A549 (cell line): ENCODE results near the gene PEX14. TPM values are rescaled to one million over a fixed set of nuclear protein-coding genes. Genes with fewer than 3 reads are reported as not detected.

Experiments
- ATAC-seq, 2 experiments: fragments of 200-7000 bp in 1 of 2; fragments of >200 bp in 1 of 2; cut with Nextera tagmentation in 1 of 2; cut with Tn5 transposase in 1 of 2; 3 replicates each; pipeline versions ENCODE4 v1.8.0 to v1.9.1; 2018 to 2020; ENCODE audit warnings: mild to moderate bottlenecking in 1 of 2, moderate library complexity in 1 of 2
- CTCF ChIA-PET: fragments of 300-600 bp; sonication (Branson Sonifier 250); formaldehyde crosslinking; extraction: SDS; loops from one replicate; lab custom pipeline; 2021; ENCODE audit warnings: antibody characterized with exemption, inconsistent platforms; lab: Yijun Ruan, JAX
- POLR2A ChIA-PET: fragments of 350-600 bp; formaldehyde crosslinking; extraction: SDS; loops from one replicate; lab custom pipeline; 2021; ENCODE audit warnings: antibody characterized with exemption, inconsistent platforms; lab: Yijun Ruan, JAX
- DNase-seq, 2 experiments: peaks; one replicate each; pipeline versions ENCODE4 v3.0.0 to v3.0.0-alpha.2; 2011 to 2016; ENCODE audit warnings: low read depth in 1 of 2, low spot score in 1 of 2
- FAIRE-seq: peaks from 2 replicates; lab custom pipeline; 2011; peaks lifted over from hg19 to GRCh38; lab: Jason Lieb, UNC
- H3K27ac ChIP-seq, 2 experiments: fragments of >200 bp; sonication (Bioruptor Twin); formaldehyde crosslinking; 3 replicates each; pipeline ENCODE4 v1.5.1; 2016 to 2017
- H3K4me1 ChIP-seq: fragments of >200 bp; sonication (Bioruptor Twin); formaldehyde crosslinking; 3 replicates; pipeline ENCODE4 v1.6.1; 2016
- H3K4me2 ChIP-seq: fragments of >200 bp; sonication (Bioruptor Twin); formaldehyde crosslinking; 3 replicates; pipeline ENCODE4 v1.6.1; 2016
- H3K4me3 ChIP-seq: fragments of >200 bp; sonication (Bioruptor Twin); formaldehyde crosslinking; 3 replicates; pipeline ENCODE4 v1.5.1; 2016
- H3K9me3 ChIP-seq: fragments of >200 bp; sonication (Bioruptor Twin); formaldehyde crosslinking; 3 replicates; pipeline ENCODE4 v1.6.1; 2016
- BHLHE40 ChIP-seq: IDR thresholded peaks from 2 replicates; pipeline ENCODE4 v1.6.1; 2012; ENCODE audit warnings: low read depth, low read length, inconsistent platforms
- CEBPB ChIP-seq, 2 experiments: fragments of >200 bp in 1 of 2; sonication (Bioruptor Twin) in 1 of 2; formaldehyde crosslinking in 1 of 2; IDR thresholded peaks; 2 replicates each; pipeline ENCODE4 v1.6.1; 2012 to 2016
- EHF ChIP-seq: fragments of 250-450 bp; sonication (Bioruptor Pico); IDR thresholded peaks from 2 replicates; pipeline ENCODE4 v1.5.0; 2020; ENCODE audit warnings: mild to moderate bottlenecking
- EP300 ChIP-seq, 2 experiments: fragments of >200 bp; sonication (Bioruptor Twin); formaldehyde crosslinking; IDR thresholded peaks; 2 replicates in 1 of 2; 3 replicates in 1 of 2; pipeline ENCODE4 v1.6.1; 2016 to 2017
- ESRRA ChIP-seq: fragments of 150-350 bp; IDR thresholded peaks from 2 replicates; pipeline ENCODE4 v1.6.1; 2014; ENCODE audit warnings: mild to moderate bottlenecking, low read length, borderline replicate concordance
- HEYL ChIP-seq: fragments of 250-450 bp; sonication (Bioruptor Pico); IDR thresholded peaks from 2 replicates; pipeline ENCODE4 v1.8.0; 2021; ENCODE audit warnings: mild to moderate bottlenecking, moderate library complexity
- HOXA7 ChIP-seq: fragments of 250-450 bp; sonication (Bioruptor Pico); IDR thresholded peaks from 2 replicates; pipeline ENCODE4 v1.5.0; 2020; ENCODE audit warnings: mild to moderate bottlenecking, moderate library complexity
- HOXB13 ChIP-seq: fragments of 250-450 bp; sonication (Bioruptor Pico); IDR thresholded peaks from 2 replicates; pipeline ENCODE4 v1.5.0; 2020; ENCODE audit warnings: low read depth, mild to moderate bottlenecking, moderate library complexity
- JUNB ChIP-seq: fragments of >200 bp; sonication (Bioruptor Twin); formaldehyde crosslinking; IDR thresholded peaks from 2 replicates; pipeline ENCODE4 v1.6.1; 2016
- KDM1A ChIP-seq: fragments of 200-600 bp; sonication (generic); IDR thresholded peaks from 2 replicates; pipeline ENCODE4 v1.6.1; 2016; ENCODE audit warnings: low read depth, mild to moderate bottlenecking
- MAFK ChIP-seq: fragments of 450-650 bp; IDR thresholded peaks from 2 replicates; pipeline ENCODE4 v1.6.1; 2014; ENCODE audit not compliant: partially characterized antibody
- POLR2A ChIP-seq: IDR thresholded peaks from 2 replicates; pipeline ENCODE4 v1.6.1; 2012; ENCODE audit warnings: mild to moderate bottlenecking, low read length
- RARB ChIP-seq: fragments of 250-450 bp; sonication (Bioruptor Pico); IDR thresholded peaks from 2 replicates; pipeline ENCODE4 v1.8.0; 2021; ENCODE audit warnings: mild to moderate bottlenecking, moderate library complexity
- RFX5 ChIP-seq: fragments of 450-650 bp; IDR thresholded peaks from 2 replicates; pipeline ENCODE4 v1.7.1; 2014; ENCODE audit warnings: antibody characterized with exemption, mild to moderate bottlenecking, moderate library complexity
- RNF2 ChIP-seq: fragments of 200-600 bp; sonication (generic); IDR thresholded peaks from 2 replicates; pipeline ENCODE4 v1.6.1; 2016; ENCODE audit warnings: low read depth, mild to moderate bottlenecking, antibody characterized with exemption, moderate library complexity, borderline replicate concordance
- TFCP2L1 ChIP-seq: fragments of 250-450 bp; sonication (Bioruptor Pico); IDR thresholded peaks from 2 replicates; pipeline ENCODE4 v1.5.0; 2021; ENCODE audit warnings: mild to moderate bottlenecking
- WGBS: methylation state at CpG from one replicate; pipeline ENCODE4 v1.1.6; 2017; ENCODE audit errors: missing lambda C conversion rate; 5-methylcytosine and 5-hydroxymethylcytosine counted together
- polyA plus RNA-seq, 4 experiments: library from polyadenylated mRNA; depleted of rRNA in 3 of 4; stranded (reverse); fragments of >200 nt; fragmentation: RNase III in 1 of 4; extraction: RNeasy Plus Mini Kit Qiagen cat#74134 plus additional on column Dnase treatment in 1 of 4; gene quantifications; 2 replicates in 3 of 4; 3 replicates in 1 of 4; pipeline ENCODE4 v1.2.3, GENCODE V29; 2011 to 2017
- TF ChIP-seq, protein P1 (sequence below): fragments of >200 bp; sonication (Bioruptor Twin); formaldehyde crosslinking; IDR thresholded peaks from 2 replicates; pipeline ENCODE4 v1.6.1; 2016
- TF ChIP-seq, protein P2 (sequence below): IDR thresholded peaks from 2 replicates; pipeline ENCODE4 v1.6.1; 2012
- TF ChIP-seq, protein P3 (sequence below): fragments of >200 bp; sonication (Bioruptor Twin); formaldehyde crosslinking; IDR thresholded peaks from 3 replicates; pipeline ENCODE4 v1.5.1; 2016
- TF ChIP-seq, protein P4 (sequence below): fragments of 250-450 bp; sonication (Bioruptor Pico); IDR thresholded peaks from 2 replicates; pipeline ENCODE4 v1.5.0; 2021; ENCODE audit warnings: mild to moderate bottlenecking, moderate library complexity, borderline replicate concordance
- TF ChIP-seq, protein P5 (sequence below): fragments of 150-350 bp; IDR thresholded peaks from 2 replicates; pipeline ENCODE4 v1.6.1; 2014; ENCODE audit warnings: low read depth, mild to moderate bottlenecking, low read length
- TF ChIP-seq, protein P6 (sequence below): IDR thresholded peaks from 2 replicates; pipeline ENCODE4 v1.6.1; 2012; ENCODE audit warnings: low read depth, borderline replicate concordance

PEX14 gene
- polyA plus RNA-seq, 2 of the 4 experiments (the other 2 are of a cell fraction) = 7.7 to 15.0 TPM

DNA sequence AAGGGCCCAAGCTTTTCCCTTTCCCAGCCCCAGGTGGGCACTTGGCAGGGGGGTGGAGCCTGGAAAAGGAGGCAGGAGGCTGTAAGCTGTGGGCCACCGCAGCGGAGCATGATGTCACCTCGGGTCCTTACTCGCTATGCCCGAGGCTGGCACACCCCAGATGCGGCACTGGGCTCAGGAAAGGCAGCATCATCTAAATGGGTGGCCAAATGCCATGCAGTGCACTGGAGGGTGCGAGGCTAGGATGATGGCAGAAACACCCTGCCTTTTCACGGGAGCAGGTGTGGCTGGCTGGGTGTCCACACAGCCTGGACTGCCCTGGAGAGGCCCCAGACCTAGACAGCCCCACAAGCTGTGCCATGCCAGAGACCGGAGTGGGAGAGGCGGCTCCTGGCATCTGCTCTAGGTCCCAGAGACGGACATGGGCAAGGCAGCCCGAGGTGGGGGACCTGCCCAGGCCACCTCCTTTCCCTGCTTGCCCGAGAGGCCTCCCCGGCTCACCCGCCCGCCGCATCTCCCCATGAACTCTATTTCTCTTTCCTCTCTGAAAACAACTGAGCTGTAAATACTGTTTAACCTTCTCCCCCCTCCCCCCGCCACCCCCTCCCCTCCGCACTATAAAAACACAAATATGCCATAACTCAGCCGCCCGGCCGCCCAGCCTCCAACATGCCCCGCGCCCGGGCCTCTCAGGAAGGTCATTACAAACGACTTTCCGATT, 197.0 kb downstream of the PEX14 start:
- no peak for DNase-seq
- CTCF ChIA-PET = no interaction called here
- H3K4me3 ChIP-seq = no peak overlapping the region
- no peak for FAIRE-seq
- TF ChIP-seq, protein P1, sequence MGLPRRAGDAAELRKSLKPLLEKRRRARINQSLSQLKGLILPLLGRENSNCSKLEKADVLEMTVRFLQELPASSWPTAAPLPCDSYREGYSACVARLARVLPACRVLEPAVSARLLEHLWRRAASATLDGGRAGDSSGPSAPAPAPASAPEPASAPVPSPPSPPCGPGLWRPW = no peak
- TF ChIP-seq RFX5 = no peak
- TF ChIP-seq BHLHE40 = no peak
- TF ChIP-seq, all 56 proteins: peak for 0
- POLR2A ChIA-PET = no interaction called here
- ATAC-seq = no peak
- Histone ChIP-seq H3K4me1 (no peaks in the 10 kb centered on the region), H3K9me3 (no peaks in the 10 kb centered on the region), H3K4me2 (no peak overlapping the region), H3K27ac (no peak overlapping the region)
- WGBS = 70% methylated on average over 16 of the region's 27 CpGs

DNA sequence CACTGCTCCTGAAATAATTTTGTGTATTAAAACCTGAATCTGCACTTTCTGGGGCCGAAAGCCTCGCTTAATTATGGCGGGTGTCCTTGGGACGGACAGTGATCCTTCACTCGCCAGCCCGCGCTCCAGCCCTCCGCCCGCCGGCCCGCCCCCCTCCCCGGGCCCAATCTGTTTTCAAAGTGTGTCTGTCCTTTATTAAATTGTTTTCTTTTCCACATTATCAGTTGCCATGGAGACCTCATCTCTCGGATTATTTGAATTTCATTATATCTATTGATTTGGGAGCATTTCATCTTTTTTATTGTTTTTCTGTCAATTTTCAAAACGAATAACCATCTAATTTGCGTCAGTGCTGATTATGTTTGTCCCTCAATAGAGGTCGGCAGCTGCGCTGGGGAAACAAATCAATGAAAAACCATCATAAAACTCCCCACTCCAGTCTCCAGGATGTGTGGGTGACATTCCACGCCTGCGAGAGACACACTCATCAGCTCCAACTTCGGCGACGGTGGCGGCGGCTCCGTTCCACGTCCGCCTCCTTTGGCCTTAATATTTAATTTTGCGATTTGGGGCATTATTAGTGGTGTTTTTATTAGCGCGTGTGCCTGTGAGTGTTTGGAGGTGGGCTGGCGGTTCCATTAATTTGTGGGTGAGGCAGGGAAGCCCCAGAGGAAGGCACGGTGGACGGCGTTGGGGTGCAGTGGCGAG, 197.7 kb downstream of the PEX14 start:
- H3K4me2 ChIP-seq = no peak overlapping the region
- ChIA-PET CTCF (no interaction called here), POLR2A (no interaction called here)
- no peak for FAIRE-seq
- H3K9me3 ChIP-seq = no peaks in the 10 kb centered on the region
- ATAC-seq = no peak
- no peak for DNase-seq
- no peak overlapping the region for H3K4me3 ChIP-seq
- H3K27ac ChIP-seq = no peak overlapping the region
- no peaks in the 10 kb centered on the region for H3K4me1 ChIP-seq
- 87% methylated on average over 32 of the region's 35 CpGs for WGBS
- TF ChIP-seq, protein P2, sequence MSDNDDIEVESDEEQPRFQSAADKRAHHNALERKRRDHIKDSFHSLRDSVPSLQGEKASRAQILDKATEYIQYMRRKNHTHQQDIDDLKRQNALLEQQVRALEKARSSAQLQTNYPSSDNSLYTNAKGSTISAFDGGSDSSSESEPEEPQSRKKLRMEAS = no peak
- TF ChIP-seq ESRRA = no peak
- no peak for TF ChIP-seq KDM1A
- no peak for TF ChIP-seq POLR2A

DNA sequence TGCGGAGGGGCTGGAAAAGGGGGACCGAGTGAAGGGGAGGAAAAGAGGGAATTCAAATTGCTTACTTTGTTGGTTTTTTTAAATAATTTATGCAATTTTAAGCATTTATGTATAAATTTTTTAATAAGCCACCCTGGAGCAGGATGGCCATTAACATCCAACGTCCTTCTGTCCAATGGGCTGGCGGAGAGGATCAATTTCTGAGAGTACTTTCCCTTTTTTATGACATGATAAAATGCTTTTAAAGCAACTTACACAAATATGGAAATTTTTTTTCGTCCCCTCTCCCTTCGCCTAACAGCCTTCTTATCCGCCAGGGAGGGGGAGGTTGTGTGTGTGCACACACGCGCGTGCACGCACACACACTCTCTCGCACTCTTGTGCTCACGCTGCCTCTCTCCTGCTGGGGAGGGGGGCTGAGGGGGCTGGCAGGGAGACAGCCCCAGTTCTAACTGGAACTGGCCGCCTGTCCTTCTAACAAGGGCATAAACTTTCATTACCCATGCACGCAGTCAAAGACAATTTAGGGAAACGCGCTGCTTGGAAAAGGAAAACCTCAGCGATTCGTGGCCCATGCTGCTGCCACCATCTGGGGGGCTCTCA, 198.5 kb downstream of the PEX14 start:
- Histone ChIP-seq H3K27ac (no peak overlapping the region), H3K4me2 (no peak overlapping the region), H3K4me1 (no peaks in the 10 kb centered on the region), H3K4me3 (no peak overlapping the region), H3K9me3 (no peaks in the 10 kb centered on the region)
- POLR2A ChIA-PET = no interaction called here
- FAIRE-seq (no peak), DNase-seq (no peak), ATAC-seq (no peak)
- CTCF ChIA-PET = interaction anchor here (1.0 kb wide), 1 partner anchor 10 kb away, joined by 3 read pairs; no protein-coding TSS in a partner anchor
- TF ChIP-seq POLR2A = no peak
- TF ChIP-seq HOXA7 (CRISPR knock-in tag) = no peak
- TF ChIP-seq, protein P2 = no peak
- TF ChIP-seq, protein P3, sequence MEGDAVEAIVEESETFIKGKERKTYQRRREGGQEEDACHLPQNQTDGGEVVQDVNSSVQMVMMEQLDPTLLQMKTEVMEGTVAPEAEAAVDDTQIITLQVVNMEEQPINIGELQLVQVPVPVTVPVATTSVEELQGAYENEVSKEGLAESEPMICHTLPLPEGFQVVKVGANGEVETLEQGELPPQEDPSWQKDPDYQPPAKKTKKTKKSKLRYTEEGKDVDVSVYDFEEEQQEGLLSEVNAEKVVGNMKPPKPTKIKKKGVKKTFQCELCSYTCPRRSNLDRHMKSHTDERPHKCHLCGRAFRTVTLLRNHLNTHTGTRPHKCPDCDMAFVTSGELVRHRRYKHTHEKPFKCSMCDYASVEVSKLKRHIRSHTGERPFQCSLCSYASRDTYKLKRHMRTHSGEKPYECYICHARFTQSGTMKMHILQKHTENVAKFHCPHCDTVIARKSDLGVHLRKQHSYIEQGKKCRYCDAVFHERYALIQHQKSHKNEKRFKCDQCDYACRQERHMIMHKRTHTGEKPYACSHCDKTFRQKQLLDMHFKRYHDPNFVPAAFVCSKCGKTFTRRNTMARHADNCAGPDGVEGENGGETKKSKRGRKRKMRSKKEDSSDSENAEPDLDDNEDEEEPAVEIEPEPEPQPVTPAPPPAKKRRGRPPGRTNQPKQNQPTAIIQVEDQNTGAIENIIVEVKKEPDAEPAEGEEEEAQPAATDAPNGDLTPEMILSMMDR = no peak
- TF ChIP-seq, protein P4, sequence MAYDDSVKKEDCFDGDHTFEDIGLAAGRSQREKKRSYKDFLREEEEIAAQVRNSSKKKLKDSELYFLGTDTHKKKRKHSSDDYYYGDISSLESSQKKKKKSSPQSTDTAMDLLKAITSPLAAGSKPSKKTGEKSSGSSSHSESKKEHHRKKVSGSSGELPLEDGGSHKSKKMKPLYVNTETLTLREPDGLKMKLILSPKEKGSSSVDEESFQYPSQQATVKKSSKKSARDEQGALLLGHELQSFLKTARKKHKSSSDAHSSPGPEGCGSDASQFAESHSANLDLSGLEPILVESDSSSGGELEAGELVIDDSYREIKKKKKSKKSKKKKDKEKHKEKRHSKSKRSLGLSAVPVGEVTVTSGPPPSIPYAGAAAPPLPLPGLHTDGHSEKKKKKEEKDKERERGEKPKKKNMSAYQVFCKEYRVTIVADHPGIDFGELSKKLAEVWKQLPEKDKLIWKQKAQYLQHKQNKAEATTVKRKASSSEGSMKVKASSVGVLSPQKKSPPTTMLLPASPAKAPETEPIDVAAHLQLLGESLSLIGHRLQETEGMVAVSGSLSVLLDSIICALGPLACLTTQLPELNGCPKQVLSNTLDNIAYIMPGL = no peak
- no peak for TF ChIP-seq HOXB13
- TF ChIP-seq TFCP2L1 = no peak
- TF ChIP-seq HEYL (CRISPR knock-in tag) = no peak
- no peak for TF ChIP-seq EP300 (IDR thresholded peaks at IDR 0.05)
- no peak for TF ChIP-seq JUNB
- TF ChIP-seq, protein P5, sequence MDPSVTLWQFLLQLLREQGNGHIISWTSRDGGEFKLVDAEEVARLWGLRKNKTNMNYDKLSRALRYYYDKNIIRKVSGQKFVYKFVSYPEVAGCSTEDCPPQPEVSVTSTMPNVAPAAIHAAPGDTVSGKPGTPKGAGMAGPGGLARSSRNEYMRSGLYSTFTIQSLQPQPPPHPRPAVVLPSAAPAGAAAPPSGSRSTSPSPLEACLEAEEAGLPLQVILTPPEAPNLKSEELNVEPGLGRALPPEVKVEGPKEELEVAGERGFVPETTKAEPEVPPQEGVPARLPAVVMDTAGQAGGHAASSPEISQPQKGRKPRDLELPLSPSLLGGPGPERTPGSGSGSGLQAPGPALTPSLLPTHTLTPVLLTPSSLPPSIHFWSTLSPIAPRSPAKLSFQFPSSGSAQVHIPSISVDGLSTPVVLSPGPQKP = no peak
- TF ChIP-seq EHF (CRISPR knock-in tag) = no peak
- TF ChIP-seq, protein P6, sequence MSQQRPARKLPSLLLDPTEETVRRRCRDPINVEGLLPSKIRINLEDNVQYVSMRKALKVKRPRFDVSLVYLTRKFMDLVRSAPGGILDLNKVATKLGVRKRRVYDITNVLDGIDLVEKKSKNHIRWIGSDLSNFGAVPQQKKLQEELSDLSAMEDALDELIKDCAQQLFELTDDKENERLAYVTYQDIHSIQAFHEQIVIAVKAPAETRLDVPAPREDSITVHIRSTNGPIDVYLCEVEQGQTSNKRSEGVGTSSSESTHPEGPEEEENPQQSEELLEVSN = no peak
- TF ChIP-seq RNF2 = no peak
- no peak for TF ChIP-seq CEBPB (IDR thresholded peaks at IDR 0.05)
- no peak for TF ChIP-seq RARB (CRISPR knock-in tag)
- TF ChIP-seq MAFK = no peak
- 89% methylated on average over 19 of the region's 19 CpGs for WGBS
